Measurements from ENCODE around the gene GCNA. TPM values are rescaled to one million over a fixed set of nuclear protein-coding genes. Genes with fewer than 3 reads are reported as not detected.

Gene GCNA
- polyA plus RNA-seq, 1 donor (not counting 4 experiments of a cell fraction or from before 2014, with no cell fraction given) = 1.2 TPM

- FAIRE-seq (peak; percentile 62), DNase-seq (ENCODE audit: low read depth, low spot score) (no peak)
- Histone ChIP-seq H3K9ac (ENCODE audit: control insufficient read depth, extremely low read depth, insufficient read depth, low read length) (no peak overlapping the region), H3K79me2 (ENCODE audit: control insufficient read depth, insufficient read depth, low read length) (peaks cover 76% of the 10 kb centered on the region), H4K20me1 (ENCODE audit: control insufficient read depth, extremely low read depth, insufficient read depth, low read length) (peaks cover 25% of the 10 kb centered on the region), H3K27me3 (ENCODE audit: control insufficient read depth, extremely low read depth, insufficient read depth, low read length) (no peaks in the 10 kb centered on the region), H3K9me1 (ENCODE audit: control insufficient read depth, extremely low read depth, insufficient read depth, low read length) (no peaks in the 10 kb centered on the region), H3K4me3 (ENCODE audit: control insufficient read depth in 2 of 3, extremely low read depth in 1 of 3, insufficient read depth in 2 of 3, low read depth in 1 of 3, low read length in 3 of 3) (no peak overlapping the region), H3K27ac (ENCODE audit: control insufficient read depth, insufficient read depth, low read length) (peak overlapping the region; percentile 76), H3K4me2 (ENCODE audit: control insufficient read depth, extremely low read depth, insufficient read depth, low read depth, low read length) (peak overlapping the region; percentile 55), H3K9me3 (ENCODE audit: control insufficient read depth, low read depth, low read length) (no peaks in the 10 kb centered on the region), H3K4me1 (ENCODE audit: control insufficient read depth, extremely low read depth, insufficient read depth, low read length) (peaks cover 45% of the 10 kb centered on the region), H3K36me3 (ENCODE audit: control insufficient read depth in 2 of 2, extremely low read depth in 1 of 2, insufficient read depth in 2 of 2, low read length in 2 of 2) (peaks cover 4 to 24% of the 10 kb centered on the region in 2 experiments), H2AFZ (ENCODE audit: control insufficient read depth, low read length) (no peak overlapping the region)
- TF ChIP-seq EZH2 (IDR thresholded peaks at IDR 0.05; ENCODE audit: low read length) = no peak
- no peak for TF ChIP-seq CTCF (optimal IDR thresholded peaks at IDR 0.05 in 1 of 3, IDR thresholded peaks at IDR 0.05 in 1 of 3, conservative IDR thresholded peaks at IDR 0.05 in 1 of 3; ENCODE audit: extremely low read depth in 1 of 3, insufficient read depth in 2 of 3, low read length in 3 of 3)
- dilution Hi-C loops (cut with MboI; ENCODE audit: extremely low pct_ligation_motif_present, low sequenced_read_pairs) = no loop called here
Observed at GRCh38 chrX:71542411-71542810, 35.8 kb upstream of the GCNA start.

- H3K4me3 ChIP-seq (ENCODE audit: control insufficient read depth in 2 of 3, extremely low read depth in 1 of 3, insufficient read depth in 2 of 3, low read depth in 1 of 3, low read length in 3 of 3) = no peak overlapping the region
- no peaks in the 10 kb centered on the region for H3K9me3 ChIP-seq (ENCODE audit: control insufficient read depth, low read depth, low read length)
- dilution Hi-C loops (cut with MboI; ENCODE audit: extremely low pct_ligation_motif_present, low sequenced_read_pairs) = no loop called here
- TF ChIP-seq EZH2 (IDR thresholded peaks at IDR 0.05; ENCODE audit: low read length) (no peak), CTCF (optimal IDR thresholded peaks at IDR 0.05 in 1 of 3, IDR thresholded peaks at IDR 0.05 in 1 of 3, conservative IDR thresholded peaks at IDR 0.05 in 1 of 3; ENCODE audit: extremely low read depth in 1 of 3, insufficient read depth in 2 of 3, low read length in 3 of 3) (no peak)
- H3K36me3 ChIP-seq (ENCODE audit: control insufficient read depth in 2 of 2, extremely low read depth in 1 of 2, insufficient read depth in 2 of 2, low read length in 2 of 2) = peaks cover 2 to 22% of the 10 kb centered on the region in 2 experiments
- H3K27ac ChIP-seq (ENCODE audit: control insufficient read depth, insufficient read depth, low read length) = peak overlapping the region; percentile 76
- DNase-seq (ENCODE audit: low read depth, low spot score) (no peak), FAIRE-seq (no peak)
- peaks cover 73% of the 10 kb centered on the region for H3K79me2 ChIP-seq (ENCODE audit: control insufficient read depth, insufficient read depth, low read length)
- peaks cover 22% of the 10 kb centered on the region for H4K20me1 ChIP-seq (ENCODE audit: control insufficient read depth, extremely low read depth, insufficient read depth, low read length)
- peaks cover 42% of the 10 kb centered on the region for H3K4me1 ChIP-seq (ENCODE audit: control insufficient read depth, extremely low read depth, insufficient read depth, low read length)
- H3K9me1 ChIP-seq (ENCODE audit: control insufficient read depth, extremely low read depth, insufficient read depth, low read length) = no peaks in the 10 kb centered on the region
- H3K4me2 ChIP-seq (ENCODE audit: control insufficient read depth, extremely low read depth, insufficient read depth, low read depth, low read length) = peak overlapping the region; percentile 55
- no peak overlapping the region for H2AFZ ChIP-seq (ENCODE audit: control insufficient read depth, low read length)
- no peaks in the 10 kb centered on the region for H3K27me3 ChIP-seq (ENCODE audit: control insufficient read depth, extremely low read depth, insufficient read depth, low read length)
- no peak overlapping the region for H3K9ac ChIP-seq (ENCODE audit: control insufficient read depth, extremely low read depth, insufficient read depth, low read length)
Observed at GRCh38 chrX:71542825-71543224, 35.4 kb upstream of the GCNA start.

Measured in keratinocyte (primary cell).